Right atrium auricular region (tissue), 2 donors: ENCODE data around the gene LRFN2. TPM values are rescaled to one million over a fixed set of nuclear protein-coding genes. Genes with fewer than 3 reads are reported as not detected.

Experiments
- DNase-seq: peaks from one replicate; pipeline ENCODE4 v3.0.0-alpha.2; 2019; ENCODE audit warnings: low spot score
- H3K27ac ChIP-seq, 2 donors: fragments of 200-600 bp; sonication (generic); 1 replicate in 1 of 2; 2 replicates in 1 of 2; pipeline ENCODE4 v1.5.1; 2016 to 2019
- H3K27me3 ChIP-seq, 2 donors: fragments of 200-600 bp; sonication (generic); one replicate each; pipeline versions ENCODE4 v1.5.1 to v1.6.0; 2017 to 2019
- H3K36me3 ChIP-seq: fragments of 200-600 bp; sonication (generic); one replicate; pipeline ENCODE4 v1.5.1; 2016
- H3K4me1 ChIP-seq, 2 donors: fragments of 200-600 bp; sonication (generic); one replicate each; pipeline versions ENCODE4 v1.5.1 to v1.6.0; 2017 to 2019
- H3K4me3 ChIP-seq, 2 donors: fragments of 200-600 bp; sonication (generic); 1 replicate in 1 of 2; 2 replicates in 1 of 2; pipeline ENCODE4 v1.5.1; 2017 to 2019; ENCODE audit warnings: mild to moderate bottlenecking in 1 of 2, moderate library complexity in 1 of 2
- H3K9me3 ChIP-seq, 2 donors: fragments of 200-600 bp; sonication (generic); one replicate each; pipeline ENCODE4 v1.5.1; 2019
- total RNA-seq, 2 donors: library from RNA; depleted of rRNA; stranded (reverse); fragments of >200 nt; gene quantifications; one replicate each; pipeline ENCODE4 v1.1.0, GENCODE V29; 2016
- TF ChIP-seq, protein P1 (sequence below), 2 donors: fragments of 200-600 bp; sonication (generic); IDR thresholded peaks; one replicate each; pipeline ENCODE4 v1.5.1; 2019; ENCODE audit warnings: antibody characterized with exemption in 2 of 2

LRFN2 gene
- total RNA-seq, 2 donors from 2014 or later = not detected

DNA sequence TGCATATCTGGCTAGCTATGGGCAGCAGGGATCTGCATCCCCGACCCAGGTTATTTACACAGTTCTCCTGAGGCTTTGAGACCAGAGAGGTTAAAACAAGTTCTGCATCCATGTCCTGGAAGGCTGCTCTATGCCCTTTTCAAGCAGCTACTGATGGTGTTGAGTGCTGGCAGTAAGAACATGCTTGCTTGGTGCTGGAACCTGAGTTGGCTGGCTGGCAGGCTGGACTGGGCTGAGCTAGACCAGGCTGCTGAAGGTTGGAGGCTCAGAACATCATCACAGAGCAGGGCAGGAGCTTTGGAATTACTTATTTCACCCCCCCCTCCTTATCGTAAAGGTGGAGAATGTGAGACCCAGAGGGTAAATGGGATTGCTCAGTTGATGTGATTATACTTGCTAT is 16.9 kb upstream of the LRFN2 start:
- Histone ChIP-seq H3K4me3 (no peak overlapping the region), H3K27me3 (no peaks in the 10 kb centered on the region), H3K36me3 (no peaks in the 10 kb centered on the region), H3K4me1 (no peaks in the 10 kb centered on the region), H3K27ac (no peak overlapping the region), H3K9me3 (no peaks in the 10 kb centered on the region)
- TF ChIP-seq, protein P1, sequence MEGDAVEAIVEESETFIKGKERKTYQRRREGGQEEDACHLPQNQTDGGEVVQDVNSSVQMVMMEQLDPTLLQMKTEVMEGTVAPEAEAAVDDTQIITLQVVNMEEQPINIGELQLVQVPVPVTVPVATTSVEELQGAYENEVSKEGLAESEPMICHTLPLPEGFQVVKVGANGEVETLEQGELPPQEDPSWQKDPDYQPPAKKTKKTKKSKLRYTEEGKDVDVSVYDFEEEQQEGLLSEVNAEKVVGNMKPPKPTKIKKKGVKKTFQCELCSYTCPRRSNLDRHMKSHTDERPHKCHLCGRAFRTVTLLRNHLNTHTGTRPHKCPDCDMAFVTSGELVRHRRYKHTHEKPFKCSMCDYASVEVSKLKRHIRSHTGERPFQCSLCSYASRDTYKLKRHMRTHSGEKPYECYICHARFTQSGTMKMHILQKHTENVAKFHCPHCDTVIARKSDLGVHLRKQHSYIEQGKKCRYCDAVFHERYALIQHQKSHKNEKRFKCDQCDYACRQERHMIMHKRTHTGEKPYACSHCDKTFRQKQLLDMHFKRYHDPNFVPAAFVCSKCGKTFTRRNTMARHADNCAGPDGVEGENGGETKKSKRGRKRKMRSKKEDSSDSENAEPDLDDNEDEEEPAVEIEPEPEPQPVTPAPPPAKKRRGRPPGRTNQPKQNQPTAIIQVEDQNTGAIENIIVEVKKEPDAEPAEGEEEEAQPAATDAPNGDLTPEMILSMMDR (IDR thresholded peaks at IDR 0.05) = no peak
- no peak for DNase-seq

DNA sequence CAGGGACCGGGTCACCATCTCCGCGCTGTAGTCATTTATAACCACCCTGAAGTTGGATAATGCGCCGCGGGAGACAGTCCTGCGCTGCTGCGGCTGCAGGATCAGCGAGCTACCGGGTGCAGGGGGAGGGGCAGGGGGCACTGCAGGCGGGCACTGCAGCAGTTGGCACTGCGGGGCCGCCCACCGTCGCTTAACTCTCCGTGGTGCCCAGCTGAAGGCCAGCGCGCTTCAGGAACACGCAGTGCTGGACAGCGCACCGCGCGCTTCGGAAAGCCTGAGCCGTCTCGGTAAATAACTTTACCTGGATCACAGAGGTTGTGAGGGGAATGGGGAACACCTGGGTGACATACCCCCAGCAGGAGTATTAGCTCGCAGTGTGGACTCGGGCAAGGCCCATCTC is 12.4 kb upstream of the LRFN2 start:
- no peaks in the 10 kb centered on the region for H3K9me3 ChIP-seq
- H3K36me3 ChIP-seq = no peaks in the 10 kb centered on the region
- no peak overlapping the region for H3K4me3 ChIP-seq
- no peaks in the 10 kb centered on the region for H3K27me3 ChIP-seq
- H3K27ac ChIP-seq = no peak overlapping the region
- TF ChIP-seq, protein P1 (IDR thresholded peaks at IDR 0.05) = no peak
- no peaks in the 10 kb centered on the region for H3K4me1 ChIP-seq
- DNase-seq = no peak

DNA sequence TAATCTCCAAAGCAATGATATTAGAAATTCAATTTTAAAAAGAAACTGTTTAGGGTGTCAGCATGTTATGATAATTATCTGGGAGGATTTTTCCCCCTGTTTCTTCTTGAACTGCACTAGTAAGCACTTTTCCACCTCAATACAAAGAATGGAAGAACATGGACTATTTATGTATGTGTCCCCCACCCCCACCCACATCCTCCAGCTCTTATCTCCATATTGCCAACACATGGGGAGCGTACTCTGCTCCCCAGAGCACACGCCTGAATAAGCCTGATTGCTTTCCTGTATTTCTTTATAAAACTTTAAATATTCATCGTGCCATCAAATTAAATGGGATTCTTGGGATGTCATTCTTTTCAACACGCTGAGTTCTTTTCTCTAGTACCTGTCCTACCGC is 11.4 kb upstream of the LRFN2 start:
- Histone ChIP-seq H3K36me3 (no peaks in the 10 kb centered on the region), H3K27me3 (no peaks in the 10 kb centered on the region)

DNA sequence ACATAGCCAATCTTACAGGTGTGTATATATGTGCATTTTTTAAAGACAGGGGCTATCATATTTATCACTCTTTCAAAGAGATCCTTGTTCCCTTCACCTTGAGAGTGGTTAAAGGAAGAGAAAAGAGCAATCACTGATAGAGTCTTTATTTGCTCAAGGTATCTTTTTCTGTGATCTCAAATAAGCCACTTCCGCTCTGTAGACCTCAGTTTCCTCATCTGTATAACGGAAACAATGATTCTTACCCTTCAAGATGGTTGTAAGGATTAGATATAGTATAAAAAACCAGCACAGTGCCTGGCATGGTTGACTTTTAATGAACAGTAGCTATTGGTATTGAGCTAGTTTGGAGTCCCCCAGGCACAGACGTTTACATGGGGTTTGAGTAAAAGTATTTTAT is 10.1 kb upstream of the LRFN2 start:
- no peak overlapping the region for H3K27ac ChIP-seq
- no peaks in the 10 kb centered on the region for H3K36me3 ChIP-seq
- H3K9me3 ChIP-seq = no peaks in the 10 kb centered on the region
- no peak for DNase-seq
- no peaks in the 10 kb centered on the region for H3K27me3 ChIP-seq
- TF ChIP-seq, protein P1 (IDR thresholded peaks at IDR 0.05) = no peak
- no peaks in the 10 kb centered on the region for H3K4me1 ChIP-seq
- H3K4me3 ChIP-seq = no peak overlapping the region

More for the DNA sequence above, 11.4 kb upstream of the LRFN2 start:
- H3K27ac ChIP-seq = no peak overlapping the region
- no peak overlapping the region for H3K4me3 ChIP-seq
- TF ChIP-seq, protein P1 (IDR thresholded peaks at IDR 0.05) = no peak
- no peaks in the 10 kb centered on the region for H3K4me1 ChIP-seq
- H3K9me3 ChIP-seq = no peaks in the 10 kb centered on the region
- no peak for DNase-seq

DNA sequence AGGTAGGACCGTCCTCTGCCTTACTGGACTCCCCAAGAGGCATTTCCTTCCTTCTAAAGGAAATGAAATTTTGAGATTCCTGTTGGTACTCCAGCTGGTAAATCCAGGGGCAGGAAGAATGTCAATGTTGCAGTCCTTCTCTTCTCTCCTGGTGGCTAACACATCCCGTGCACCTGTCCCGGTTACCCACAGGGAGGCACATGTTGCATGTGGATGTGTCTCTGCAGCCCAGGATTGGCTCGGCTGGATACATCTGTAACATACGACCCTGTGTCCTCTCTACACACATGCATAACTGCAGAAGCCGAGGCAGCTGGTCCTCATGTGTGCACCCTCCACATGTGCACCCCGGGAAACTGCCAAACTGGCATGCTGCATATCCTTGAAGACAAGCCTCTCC is 1.3 kb upstream of the LRFN2 start:
- Histone ChIP-seq H3K27me3 (no peaks in the 10 kb centered on the region), H3K4me1 (peaks cover 0 to 18% of the 10 kb centered on the region in 2 donors), H3K9me3 (no peaks in the 10 kb centered on the region), H3K27ac (no peak overlapping the region), H3K4me3 (no peak overlapping the region), H3K36me3 (no peaks in the 10 kb centered on the region)
- TF ChIP-seq, protein P1 (IDR thresholded peaks at IDR 0.05) = no peak
- DNase-seq = no peak

DNA sequence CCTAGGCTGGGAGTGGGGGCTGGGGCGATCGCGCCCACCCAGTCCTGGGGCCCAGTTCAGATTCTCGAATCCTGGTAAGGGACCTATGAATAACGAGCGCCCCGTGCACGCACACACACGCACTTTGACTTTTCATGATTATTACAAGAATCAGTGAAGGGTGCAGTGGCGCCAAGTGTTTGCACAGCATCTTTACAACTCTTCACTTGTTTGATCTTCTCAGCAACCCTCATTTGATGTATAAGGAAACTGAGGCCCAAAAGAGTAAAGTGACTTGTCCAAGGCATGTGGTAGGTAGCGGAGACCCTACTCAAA is 863 bp upstream of the LRFN2 start:
- no peaks in the 10 kb centered on the region for H3K36me3 ChIP-seq
- H3K9me3 ChIP-seq = no peaks in the 10 kb centered on the region
- no peak for DNase-seq
- TF ChIP-seq, protein P1 (IDR thresholded peaks at IDR 0.05) = no peak
- peak overlapping the region in 1 of 2 donors; percentile 47 for H3K4me3 ChIP-seq
- no peak overlapping the region for H3K27ac ChIP-seq
- H3K4me1 ChIP-seq = peaks cover 0 to 18% of the 10 kb centered on the region in 2 donors
- H3K27me3 ChIP-seq = no peaks in the 10 kb centered on the region
